H9 (cell line): ENCODE data around the gene DPP10. TPM values are rescaled to one million over a fixed set of nuclear protein-coding genes. Genes with fewer than 3 reads are reported as not detected.
A peak's percentile ranks its signal among the peaks of the same experiment; 100 is the strongest.

Source experiments
- DNase-seq: peaks from one replicate; pipeline ENCODE4 v3.0.0-alpha.2; 2017
- H2AFZ ChIP-seq: one replicate; pipeline ENCODE4 v1.6.1; 2013; ENCODE audit warnings: mild to moderate bottlenecking, low read length, control low read depth, moderate library complexity
- H2AK5ac ChIP-seq: 2 replicates; pipeline ENCODE4 v1.6.1; 2013; ENCODE audit warnings: low read length, control low read depth, mixed read lengths; ENCODE audit not compliant: insufficient read length
- H2BK120ac ChIP-seq: one replicate; pipeline ENCODE4 v1.6.1; 2013; ENCODE audit warnings: low read depth, mild to moderate bottlenecking, low read length, control low read depth, inconsistent platforms; ENCODE audit not compliant: poor library complexity, severe bottlenecking
- H2BK12ac ChIP-seq: 2 replicates; pipeline ENCODE4 v1.6.1; 2013; ENCODE audit warnings: low read length, control low read depth, mixed read lengths, low read depth; ENCODE audit not compliant: insufficient read length
- H2BK15ac ChIP-seq: 2 replicates; pipeline ENCODE4 v1.6.1; 2013; ENCODE audit warnings: low read depth, low read length, control low read depth
- H2BK20ac ChIP-seq: one replicate; pipeline ENCODE4 v1.6.1; 2013; ENCODE audit warnings: low read depth, mild to moderate bottlenecking, low read length, control low read depth, inconsistent platforms; ENCODE audit not compliant: poor library complexity, severe bottlenecking
- H2BK5ac ChIP-seq: 2 replicates; pipeline ENCODE4 v1.6.1; 2013; ENCODE audit warnings: low read length, control low read depth, mixed read lengths; ENCODE audit not compliant: insufficient read length
- H3K14ac ChIP-seq: 2 replicates; pipeline ENCODE4 v1.6.1; 2013; ENCODE audit warnings: low read length, control low read depth; ENCODE audit not compliant: insufficient read depth
- H3K18ac ChIP-seq: 2 replicates; pipeline ENCODE4 v1.6.1; 2013; ENCODE audit warnings: low read depth, mild to moderate bottlenecking, mixed read lengths, low read length, control low read depth; ENCODE audit not compliant: insufficient read length
- H3K23ac ChIP-seq: 2 replicates; pipeline ENCODE4 v1.6.1; 2013; ENCODE audit warnings: low read length, control low read depth, mixed read lengths, low read depth; ENCODE audit not compliant: insufficient read length
- H3K23me2 ChIP-seq: 2 replicates; pipeline ENCODE4 v1.6.1; 2013; ENCODE audit warnings: low read depth, mild to moderate bottlenecking, mixed read lengths, low read length, control low read depth; ENCODE audit not compliant: insufficient read length, poor library complexity, severe bottlenecking
- H3K27ac ChIP-seq: 2 replicates; pipeline ENCODE4 v1.5.1; 2013; ENCODE audit warnings: low read length, control low read depth, mixed read lengths, low read depth; ENCODE audit not compliant: insufficient read length
- H3K27me3 ChIP-seq: 2 replicates; pipeline ENCODE4 v1.6.1; 2013; ENCODE audit warnings: low read length, control low read depth, inconsistent platforms; ENCODE audit not compliant: insufficient read depth
- H3K4ac ChIP-seq: 2 replicates; pipeline ENCODE4 v1.6.1; 2013; ENCODE audit warnings: low read depth, mild to moderate bottlenecking, control low read depth, inconsistent platforms, low read length, moderate library complexity
- H3K4me1 ChIP-seq: 2 replicates; pipeline ENCODE4 v1.6.1; 2013; ENCODE audit warnings: low read length, control low read depth, inconsistent platforms; ENCODE audit not compliant: insufficient read depth
- H3K4me2 ChIP-seq: 2 replicates; pipeline ENCODE4 v1.6.1; 2013; ENCODE audit warnings: low read length, control low read depth, mixed read lengths; ENCODE audit not compliant: insufficient read length, insufficient read depth
- H3K56ac ChIP-seq: 2 replicates; pipeline ENCODE4 v1.6.1; 2013; ENCODE audit warnings: low read depth, mild to moderate bottlenecking, mixed read lengths, low read length, control low read depth; ENCODE audit not compliant: insufficient read length
- H3K79me1 ChIP-seq: 2 replicates; pipeline ENCODE4 v1.6.1; 2013; ENCODE audit warnings: low read depth, mild to moderate bottlenecking, moderate library complexity, low read length, control low read depth, inconsistent platforms; ENCODE audit not compliant: insufficient read depth, poor library complexity, severe bottlenecking
- H3K79me2 ChIP-seq: 2 replicates; pipeline ENCODE4 v1.6.1; 2013; ENCODE audit warnings: low read length, control low read depth, inconsistent platforms; ENCODE audit not compliant: insufficient read depth
- H3K9ac ChIP-seq: 2 replicates; pipeline ENCODE4 v1.6.1; 2013; ENCODE audit warnings: low read length, control low read depth, mixed read lengths; ENCODE audit not compliant: insufficient read length; ENCODE audit errors: extremely low read depth
- H3K9me3 ChIP-seq: one replicate; pipeline ENCODE4 v1.6.1; 2013; ENCODE audit warnings: low read depth, low read length, inconsistent platforms; ENCODE audit not compliant: control insufficient read depth
- H3T11ph ChIP-seq: one replicate; pipeline ENCODE4 v1.6.1; 2013; ENCODE audit warnings: mild to moderate bottlenecking, low read length, control low read depth, inconsistent platforms
- H4K20me1 ChIP-seq: one replicate; pipeline ENCODE4 v1.6.1; 2013; ENCODE audit not compliant: control insufficient read depth, insufficient read length, insufficient read depth
- H4K5ac ChIP-seq: 2 replicates; pipeline ENCODE4 v1.6.1; 2013; ENCODE audit warnings: low read depth, mild to moderate bottlenecking, mixed read lengths, low read length, control low read depth; ENCODE audit not compliant: insufficient read length
- H4K8ac ChIP-seq: replicated peaks from 2 replicates; pipeline ENCODE4 v1.6.1; 2013; ENCODE audit warnings: low read length, control low read depth, mixed read lengths, low read depth; ENCODE audit not compliant: insufficient read length
- H4K91ac ChIP-seq: 2 replicates; pipeline ENCODE4 v1.6.1; 2013; ENCODE audit warnings: low read depth, mild to moderate bottlenecking, moderate library complexity, mixed read lengths, low read length, control low read depth; ENCODE audit not compliant: insufficient read length
- H3K27ac Mint-ChIP-seq, 3 experiments: 2 replicates in 2 of 3; 3 replicates in 1 of 3; pipeline ENCODE4 v1.8.0; 2020 to 2021; ENCODE audit warnings: mixed read lengths in 3 of 3, mild to moderate bottlenecking in 1 of 3, moderate library complexity in 1 of 3
- H3K27me3 Mint-ChIP-seq: 2 replicates; pipeline ENCODE4 v1.8.0; 2021; ENCODE audit warnings: low read depth, mild to moderate bottlenecking, moderate library complexity, mixed read lengths
- H3K36me3 Mint-ChIP-seq, 3 experiments: 2 replicates in 2 of 3; 3 replicates in 1 of 3; pipeline ENCODE4 v1.8.0; 2020 to 2021; ENCODE audit warnings: low read depth in 3 of 3, mixed read lengths in 3 of 3; ENCODE audit not compliant: insufficient read depth in 1 of 3
- H3K4me1 Mint-ChIP-seq, 2 experiments: 2 replicates each; pipeline ENCODE4 v1.8.0; 2020; ENCODE audit warnings: mixed read lengths in 2 of 2
- H3K4me3 Mint-ChIP-seq, 2 experiments: 2 replicates in 1 of 2; 3 replicates in 1 of 2; pipeline ENCODE4 v1.8.0; 2020 to 2021; ENCODE audit warnings: mild to moderate bottlenecking in 2 of 2, mixed read lengths in 2 of 2, moderate library complexity in 1 of 2
- H3K9me3 Mint-ChIP-seq, 2 experiments: 2 replicates in 1 of 2; 3 replicates in 1 of 2; pipeline ENCODE4 v1.8.0; 2020; ENCODE audit warnings: mild to moderate bottlenecking in 2 of 2, mixed read lengths in 2 of 2, moderate library complexity in 1 of 2
- CTCF ChIP-seq: fragments of 200-600 bp; sonication (generic); conservative IDR thresholded peaks from 3 replicates; pipeline ENCODE4 v1.8.0; 2021; ENCODE audit warnings: antibody characterized with exemption, mild to moderate bottlenecking
- WGBS: extraction: QIAGEN DNeasy Blood & Tissue Kit; methylation state at CpG from one replicate; pipeline ENCODE4 v1.1.7; 2013; ENCODE audit warnings: missing lambda C conversion rate, low lambda C conversion rate, mixed read lengths; ENCODE audit not compliant: insufficient read length; ENCODE audit errors: extremely low coverage; 5-methylcytosine and 5-hydroxymethylcytosine counted together
- total RNA-seq: library from RNA; stranded (reverse); gene quantifications from 2 replicates; pipeline ENCODE4 v1.2.1, GENCODE V29; 2021

The DPP10 gene
- total RNA-seq, 1 experiment from 2014 or later: 11.3 TPM

GRCh38 chr2:114714313-114714712, 271.9 kb downstream of the DPP10 start:
- no peak for TF ChIP-seq CTCF
- H2AFZ ChIP-seq: peak overlapping the region; percentile 89
- H3K27me3 ChIP-seq: no peaks in the 10 kb centered on the region
- H3K4me2 ChIP-seq: no peak overlapping the region
- H3K27ac ChIP-seq: no peak overlapping the region
- H3K14ac ChIP-seq: no peak overlapping the region
- no peak overlapping the region for H3K4ac ChIP-seq
- no peak overlapping the region for H3K18ac ChIP-seq
- H3K23ac ChIP-seq: no peak overlapping the region
- Mint-ChIP-seq H3K9me3 (no peaks in the 10 kb centered on the region; a peak in 1 of 5 replicates), H3K36me3 (no peaks in the 10 kb centered on the region), H3K27me3 (no peaks in the 10 kb centered on the region), H3K27ac (peak overlapping the region; percentile 80 to 81 (median 80); a peak in 3 of 7 replicates), H3K4me3 (no peak overlapping the region), H3K4me1 (peaks cover 44 to 49% of the 10 kb centered on the region in 2 experiments)
- H4K5ac ChIP-seq: no peak overlapping the region
- H2BK12ac ChIP-seq: no peak overlapping the region
- no peak overlapping the region for H2BK15ac ChIP-seq
- no peak overlapping the region for H2BK120ac ChIP-seq
- H3K79me2 ChIP-seq: no peaks in the 10 kb centered on the region
- H4K20me1 ChIP-seq: no peaks in the 10 kb centered on the region
- H3K9me3 ChIP-seq: no peaks in the 10 kb centered on the region
- H3K79me1 ChIP-seq: no peaks in the 10 kb centered on the region
- WGBS: no CpG with 5 or more reads among the region's 1 CpG
- no peak overlapping the region for H3T11ph ChIP-seq
- no peak overlapping the region for H2BK20ac ChIP-seq
- H4K8ac ChIP-seq: no peak overlapping the region
- no peak overlapping the region for H4K91ac ChIP-seq
- no peak overlapping the region for H2AK5ac ChIP-seq
- H3K4me1 ChIP-seq: no peaks in the 10 kb centered on the region; the same call in 1 of the 2 replicates
- H3K56ac ChIP-seq: no peak overlapping the region
- H3K23me2 ChIP-seq: no peaks in the 10 kb centered on the region
- no peak overlapping the region for H2BK5ac ChIP-seq
- H3K9ac ChIP-seq: no peak overlapping the region
- DNase-seq: no peak
